Neural cell (in vitro differentiated cells): ENCODE results near the gene C19orf73.

Source experiments
- CTCF ChIP-seq: fragments of 450-650 bp; IDR thresholded peaks from 2 replicates; pipeline ENCODE4 v1.5.1; 2014; ENCODE audit warnings: antibody characterized with exemption, mild to moderate bottlenecking, moderate library complexity; ENCODE audit not compliant: poor library complexity, severe bottlenecking
- EZH2 ChIP-seq: fragments of 200-600, 300-800 bp; shearing (Covaris generic), sonication (generic); IDR thresholded peaks from 2 replicates; pipeline ENCODE4 v1.6.1; 2014; ENCODE audit warnings: antibody characterized with exemption, low read length, borderline replicate concordance, mild to moderate bottlenecking; ENCODE audit not compliant: insufficient read depth, poor library complexity, severe bottlenecking
- POLR2AphosphoS5 ChIP-seq: IDR thresholded peaks from 2 replicates; pipeline ENCODE4 v1.6.1; 2012

GRCh38 chr19:49106648-49107135 is 12.3 kb downstream of the C19orf73 start:
- TF ChIP-seq POLR2AphosphoS5: no peak
- TF ChIP-seq CTCF: peak; percentile 82
- TF ChIP-seq EZH2: no peak
